GM18858 (cell line): ENCODE results near the gene STAT3.
A peak's percentile ranks its signal among the peaks of the same experiment; 100 is the strongest.
"Not testable (repeated sequence)": the region's sequence is repeated elsewhere in the genome, so short reads cannot be mapped to it uniquely, and the experiment has no call there.

Source experiments
- ATAC-seq: cut with Tn5 transposase; IDR thresholded peaks from one replicate; pipeline ENCODE4 v1.9.1; 2021; ENCODE audit not compliant: unreplicated experiment

STAT3 gene

DNA sequence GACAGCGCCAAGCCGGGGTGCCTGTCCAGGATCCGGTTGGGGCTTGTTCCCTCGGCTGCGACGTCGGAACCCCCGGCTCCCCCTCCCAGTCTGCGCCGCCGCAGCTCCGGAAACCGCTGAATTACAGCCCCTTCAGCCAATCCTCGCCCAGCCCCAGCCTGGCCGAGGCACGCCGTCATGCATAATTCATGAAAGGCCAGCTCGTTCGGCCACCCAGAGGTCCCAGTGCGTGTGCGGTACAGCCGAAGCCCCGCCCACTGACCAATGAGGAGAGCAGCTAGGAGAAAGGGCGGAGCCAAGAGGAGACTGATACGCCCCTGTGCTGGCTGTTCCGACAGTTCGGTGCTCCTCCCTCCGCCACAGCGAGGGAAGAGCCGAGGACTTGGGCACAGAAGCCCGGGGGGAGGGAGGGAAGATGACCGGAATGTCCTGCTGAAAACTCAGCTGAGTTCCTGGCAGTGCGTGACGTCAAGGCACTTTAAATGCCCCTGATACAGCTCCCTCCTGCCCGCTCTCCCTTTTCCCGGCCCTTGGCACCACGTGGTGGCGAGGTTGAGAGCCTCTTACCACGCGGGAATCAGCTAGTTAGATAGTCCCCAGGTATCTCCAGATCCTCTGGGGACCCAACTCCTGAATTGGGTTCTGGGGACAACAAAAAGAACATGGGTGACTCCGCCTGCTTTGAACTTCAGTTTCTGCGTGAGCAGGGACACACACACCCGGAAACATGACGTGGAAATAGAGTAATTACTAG lies at the start of gene STAT3:
STAT3 (minus strand) TSS at position 62 of the 754 bp plus-strand sequence. CDS start 39,926 bp downstream, outside the sequence.
- peak; percentile 75 for ATAC-seq

DNA sequence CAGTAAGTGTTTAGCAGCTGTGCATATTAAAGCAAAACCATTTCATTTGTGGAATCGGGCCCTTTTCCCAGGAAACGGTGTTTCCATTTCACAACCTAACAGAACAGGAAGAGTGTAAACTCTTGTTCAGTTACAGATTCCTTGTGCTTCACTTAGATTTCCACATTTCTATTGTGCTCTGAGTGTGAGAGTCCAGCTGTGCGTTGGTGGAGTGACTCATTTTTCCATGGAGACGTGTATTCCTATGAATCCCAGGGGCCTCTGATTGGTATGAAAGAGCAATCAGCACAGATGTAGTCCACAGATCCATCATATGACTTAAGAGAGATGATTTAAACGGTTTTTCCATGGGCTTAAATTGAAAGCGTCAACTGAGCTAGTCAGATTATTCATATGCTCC lies 48.1 kb upstream of the STAT3 start:
- no peak for ATAC-seq

DNA sequence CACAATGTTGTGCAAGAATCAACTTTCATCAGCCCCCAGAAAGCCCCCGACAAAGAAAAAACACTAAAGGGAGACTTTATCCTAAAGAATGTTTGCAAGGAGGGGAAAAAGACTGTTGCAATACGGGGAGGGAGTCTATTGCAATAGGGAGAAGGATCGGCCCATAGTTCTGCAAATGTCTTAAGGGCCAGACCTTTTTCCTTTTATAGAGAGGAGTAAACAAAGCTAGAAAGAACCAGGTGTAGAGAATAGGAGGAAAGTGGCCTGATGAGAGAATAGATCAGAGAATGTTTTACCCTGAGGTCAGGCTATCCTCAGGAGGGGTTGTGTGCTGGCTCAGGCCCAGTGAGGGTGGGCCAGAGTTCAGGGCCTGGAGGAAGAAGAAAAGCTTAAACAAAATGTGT lies 43.5 kb upstream of the STAT3 start:
- ATAC-seq = no peak

DNA sequence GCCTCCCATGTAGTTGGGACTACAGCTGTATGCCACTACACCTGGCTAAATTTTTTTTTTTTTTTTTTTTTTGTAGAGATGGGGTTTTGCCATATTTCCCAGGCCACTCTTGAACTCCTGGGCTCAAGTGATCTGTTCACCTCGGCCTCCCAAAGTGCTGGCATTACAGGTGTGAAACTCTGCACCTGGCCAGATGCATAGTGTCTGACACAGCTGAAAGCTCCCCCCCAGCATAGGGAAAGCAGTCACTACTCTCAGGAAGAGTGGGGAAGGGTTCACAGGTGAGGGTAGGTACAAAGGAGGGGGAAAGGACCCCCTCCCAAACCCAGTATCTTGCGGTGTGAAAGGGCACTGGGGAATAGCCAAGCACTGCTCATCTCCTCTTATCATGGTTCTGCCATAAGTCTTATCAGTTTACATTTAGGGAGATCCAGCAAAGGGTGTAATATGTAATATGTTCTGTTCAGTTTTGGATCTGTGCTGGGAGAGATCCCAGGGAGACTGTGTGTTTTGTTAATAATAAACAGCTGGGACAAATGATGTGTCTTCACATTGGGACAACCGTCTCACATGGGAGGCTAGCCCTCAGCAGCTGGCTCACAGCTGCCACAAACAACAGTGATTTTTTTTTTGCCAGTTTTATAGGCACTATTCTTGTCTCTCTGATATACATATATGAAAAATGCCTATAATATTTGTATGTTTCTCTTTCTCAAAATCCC lies 41.6 kb upstream of the STAT3 start:
- ATAC-seq = no peak

DNA sequence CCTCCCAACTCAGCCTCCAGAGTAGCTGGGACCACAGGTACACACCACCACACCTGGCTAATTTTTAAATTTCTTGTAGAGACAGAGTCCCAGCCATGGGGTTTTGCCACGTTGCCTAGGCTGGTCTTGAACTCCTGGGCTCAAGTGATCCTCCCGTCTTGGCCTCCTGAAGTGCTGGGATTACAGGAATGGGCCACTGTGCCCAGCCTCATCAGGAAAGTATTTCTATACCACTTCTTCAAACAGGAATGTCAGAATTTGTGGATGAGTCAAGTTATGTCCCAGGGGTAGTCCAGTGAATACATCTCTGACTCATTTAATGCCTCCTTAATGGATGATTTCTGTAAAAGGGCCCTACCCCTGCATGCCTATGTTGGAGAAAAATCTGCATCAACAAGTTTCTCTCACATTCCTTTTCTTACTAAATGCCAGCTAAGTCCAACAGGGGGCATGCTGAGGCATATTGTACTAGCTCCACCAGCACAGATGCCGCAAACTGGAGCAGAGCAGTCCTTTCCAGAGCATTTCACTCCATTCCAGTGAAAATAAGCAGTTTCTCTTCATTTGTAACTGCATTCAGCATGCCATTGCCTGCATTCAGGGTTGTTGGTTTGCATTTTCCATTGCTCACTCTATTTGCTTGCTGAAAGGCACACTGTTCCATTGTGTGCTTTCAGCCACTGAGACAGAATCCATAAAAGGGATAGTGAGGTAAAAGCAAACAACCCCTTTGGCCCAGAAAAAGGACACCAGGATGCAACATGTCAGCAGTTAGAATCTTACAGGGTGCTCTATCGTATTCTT lies 40.1 kb upstream of the STAT3 start:
- ATAC-seq = no peak

DNA sequence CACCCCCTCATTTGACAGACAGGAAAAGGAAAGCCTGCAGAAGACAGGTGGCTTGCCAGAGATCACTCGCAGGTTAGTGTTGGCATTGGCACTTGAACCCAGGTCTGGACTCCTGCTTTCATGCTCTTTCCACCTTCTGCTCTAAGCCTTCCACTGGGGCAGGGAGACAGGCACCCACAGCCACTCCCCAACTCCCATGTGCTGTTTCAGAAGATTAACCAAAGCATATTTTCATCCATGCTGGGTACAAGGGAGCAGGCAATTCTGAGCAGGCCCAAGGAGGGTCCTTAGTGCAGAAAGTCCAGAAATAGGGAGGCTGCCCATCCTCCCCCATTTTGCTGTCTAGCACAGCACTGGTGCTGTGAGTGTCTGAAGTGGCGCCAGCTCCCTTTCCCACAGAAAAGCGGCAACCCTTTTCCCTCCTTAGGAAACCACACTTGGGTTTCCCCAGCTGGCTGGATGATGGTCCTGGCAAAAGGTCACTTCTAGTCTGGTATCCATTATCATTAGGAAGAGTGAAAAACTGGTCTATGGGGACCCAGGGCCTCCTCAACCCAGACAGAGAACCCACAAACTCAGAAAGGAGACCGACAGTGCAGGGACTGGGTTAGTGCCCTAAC lies 36.9 kb upstream of the STAT3 start:
- ATAC-seq = no peak

DNA sequence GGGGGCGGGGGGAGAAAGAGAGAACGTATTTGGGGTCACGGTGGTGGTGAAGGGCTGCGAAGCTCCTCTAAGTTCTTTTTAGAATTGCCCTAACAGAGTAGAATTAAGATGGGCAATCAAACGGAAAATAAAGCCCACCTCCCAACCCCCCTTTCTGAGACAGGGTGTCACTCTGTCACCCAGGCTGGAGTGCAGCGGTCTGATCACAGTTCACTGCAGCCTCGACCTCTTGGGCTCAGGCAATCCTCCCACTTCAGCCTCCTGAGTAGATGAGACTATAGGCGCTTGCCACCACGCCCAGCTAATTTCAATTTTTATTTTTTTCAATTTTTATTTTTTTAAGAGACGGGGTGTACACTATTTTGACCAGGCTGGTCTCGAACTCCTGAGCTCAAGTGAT lies 35.5 kb upstream of the STAT3 start:
- ATAC-seq = no peak

DNA sequence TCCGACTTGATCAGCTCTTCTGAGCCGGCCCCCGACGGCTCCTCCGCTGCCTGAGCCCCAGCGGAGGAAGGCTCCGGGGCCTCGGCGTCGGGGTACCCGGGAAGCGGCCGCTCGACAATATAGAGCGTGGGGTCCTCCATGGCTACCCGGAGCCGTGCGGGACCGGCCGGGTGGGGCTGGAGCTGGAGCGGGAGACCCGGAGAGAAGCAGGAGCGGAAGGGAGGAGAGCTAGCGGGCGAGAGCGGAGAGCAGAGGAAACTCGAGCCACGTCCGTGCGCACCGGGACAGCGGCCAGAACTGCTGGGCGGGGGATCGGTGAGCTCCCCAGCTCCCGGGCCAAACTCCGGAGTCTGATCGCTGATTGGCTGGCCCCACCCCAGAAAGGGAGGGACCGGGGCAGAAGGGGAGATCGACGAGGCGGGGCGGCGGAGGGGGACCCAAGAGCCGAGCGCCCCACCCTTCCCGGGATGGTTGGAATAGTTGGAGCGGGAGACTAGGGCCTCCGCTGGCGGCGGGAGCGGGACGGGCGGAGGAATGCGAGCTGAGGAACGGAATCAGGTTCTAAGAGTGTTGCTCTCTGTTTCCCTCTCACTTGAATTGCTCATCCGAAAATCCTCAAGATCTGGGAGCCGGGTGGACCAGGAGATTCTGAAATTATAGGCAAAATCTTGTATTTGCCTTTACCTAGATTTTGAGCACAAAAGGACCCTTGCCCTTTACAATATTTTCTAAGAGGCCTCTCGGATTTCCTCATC lies 34.9 kb upstream of the STAT3 start, which contains the start of gene CAVIN1:
CAVIN1 (minus strand) TSS at position 299 of the 755 bp plus-strand sequence; CDS start at position 140, 159 bp downstream.
- no peak for ATAC-seq

DNA sequence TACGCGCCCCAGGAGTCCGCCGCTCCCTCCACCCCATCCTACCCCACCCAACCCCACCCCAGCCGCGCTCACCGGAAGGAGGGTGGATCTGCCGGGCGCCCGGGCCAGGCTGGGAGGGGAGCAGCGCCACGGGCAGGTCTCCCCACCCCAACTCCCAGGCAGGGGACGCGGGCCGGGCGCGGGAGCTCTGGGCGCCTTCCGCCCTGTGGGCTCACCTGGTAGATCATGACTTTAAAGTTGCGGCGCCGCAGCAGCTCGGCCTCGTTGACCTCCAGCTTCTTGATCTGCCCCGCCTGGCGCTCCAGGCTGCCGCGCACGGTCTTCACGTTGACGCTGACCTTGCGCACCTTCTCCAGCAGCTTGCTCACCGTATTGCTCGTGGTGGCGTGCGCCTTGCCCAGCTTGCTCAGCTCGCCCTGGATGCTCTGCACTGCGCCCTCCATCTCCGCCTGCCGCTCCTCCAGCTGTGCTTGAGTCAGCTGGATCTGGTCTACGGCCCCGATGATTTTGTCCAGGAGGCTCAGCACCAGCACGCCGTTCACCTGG lies 34.2 kb upstream of the STAT3 start:
- no peak for ATAC-seq

DNA sequence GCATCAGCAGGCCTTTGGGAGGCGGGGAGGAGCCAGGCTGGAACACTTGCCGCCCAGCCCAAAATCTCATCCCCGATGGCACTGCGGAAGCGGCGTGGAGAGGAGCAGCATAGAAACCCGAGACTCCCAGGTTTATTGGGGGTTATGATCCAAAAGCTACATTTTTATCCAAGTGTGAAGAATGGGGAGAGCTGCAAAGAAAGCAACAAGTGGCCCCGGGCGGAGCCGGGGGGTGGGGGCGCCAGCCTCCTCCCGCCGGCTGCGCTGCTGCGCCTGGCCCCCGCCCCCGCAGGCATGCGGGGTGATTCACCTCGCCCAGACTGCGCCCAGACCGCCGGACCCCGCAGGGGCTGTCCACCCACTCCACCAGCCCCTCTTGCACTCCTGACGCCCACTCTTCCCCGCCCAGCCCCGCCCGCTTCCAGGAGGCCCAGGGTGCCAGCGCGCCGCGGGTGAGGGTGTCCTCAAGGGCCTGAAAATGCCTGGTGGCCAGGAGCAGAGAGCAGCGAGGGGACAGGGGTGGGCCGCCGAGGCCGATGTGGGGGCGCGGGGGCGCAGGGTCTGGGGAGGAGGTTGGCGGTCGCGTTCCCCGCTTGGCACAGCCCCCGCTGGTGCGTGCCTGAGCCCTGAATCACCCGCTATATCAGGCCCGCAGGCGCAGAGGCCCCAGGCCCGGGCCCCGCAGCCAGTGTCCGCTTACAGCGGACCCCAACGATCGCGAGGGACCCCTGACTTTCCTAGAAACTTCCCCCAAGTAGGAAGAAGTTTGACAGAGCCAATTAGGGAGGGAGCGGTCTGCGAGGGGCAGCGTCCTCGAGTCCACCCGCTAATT lies 33.5 kb upstream of the STAT3 start:
- no peak for ATAC-seq

DNA sequence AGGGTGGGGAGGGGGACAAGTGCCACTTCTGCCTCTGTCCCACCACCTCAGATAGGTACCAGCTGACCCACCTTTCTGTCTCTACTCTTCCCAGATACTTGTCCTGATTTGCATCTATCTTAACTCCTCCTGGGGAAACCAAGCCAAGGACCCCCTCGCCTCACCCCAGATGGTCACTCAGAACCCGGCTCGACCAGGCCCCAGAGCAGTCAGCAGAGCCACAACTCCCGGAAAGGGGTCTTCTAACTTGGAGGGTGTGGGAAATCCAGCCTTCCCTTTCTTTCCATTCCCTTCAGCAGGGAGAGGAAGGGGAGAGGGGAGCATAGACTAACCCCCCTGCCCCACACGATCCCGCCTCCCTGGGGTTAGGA lies 32.9 kb upstream of the STAT3 start:
- no peak for ATAC-seq

DNA sequence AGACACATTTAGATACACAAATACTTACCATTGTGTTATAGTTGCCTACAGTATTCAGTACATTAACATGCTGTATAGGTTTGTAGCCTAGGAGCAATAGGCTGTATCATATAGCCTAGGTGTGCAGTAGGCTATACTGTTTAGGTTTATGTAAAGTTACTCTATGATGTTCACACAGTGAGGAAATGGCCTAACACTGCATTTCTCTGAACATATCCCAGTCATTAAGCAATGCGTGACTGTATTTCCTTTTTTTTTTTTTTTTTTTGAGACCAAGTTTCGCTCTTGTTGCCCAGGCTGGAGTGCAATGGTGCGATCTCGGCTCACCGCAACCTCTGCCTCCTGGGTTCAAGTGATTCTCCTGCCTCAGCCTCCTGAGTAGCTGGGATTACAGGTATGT lies 29.7 kb upstream of the STAT3 start:
- ATAC-seq = not testable (repeated sequence)

DNA sequence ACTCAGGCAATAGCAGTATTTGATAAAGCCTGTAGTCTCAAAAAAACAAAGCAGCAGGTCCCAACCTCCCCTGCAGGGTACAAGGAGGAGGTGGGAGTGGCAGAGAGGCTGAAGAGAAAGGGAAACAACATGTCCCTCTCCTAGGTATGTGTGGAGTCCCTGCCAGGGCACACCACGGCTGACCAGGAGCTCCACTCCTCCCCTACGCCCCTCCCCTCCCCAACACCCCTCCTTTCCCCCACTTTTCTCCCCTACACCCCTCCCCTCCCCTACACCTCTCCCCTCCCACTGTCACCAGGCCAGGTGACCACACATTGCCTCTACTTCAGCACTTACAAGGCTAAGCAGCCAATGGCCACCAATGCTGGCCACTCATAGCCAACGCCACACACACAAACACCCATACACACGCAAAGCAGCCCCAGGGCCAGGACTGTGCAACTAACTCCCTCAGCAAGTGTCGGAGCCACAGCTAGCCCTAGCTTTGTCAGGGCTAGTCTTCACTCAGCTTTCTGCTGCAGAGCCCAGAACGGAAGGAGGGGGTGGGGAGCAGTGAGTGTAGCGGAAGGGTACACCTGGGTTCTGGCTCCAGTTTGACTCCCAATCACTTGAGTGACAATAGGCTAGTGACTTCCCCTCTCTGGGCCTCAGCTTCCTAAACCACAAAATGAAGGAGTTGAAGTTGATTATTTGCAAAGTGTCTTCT lies 26.6 kb upstream of the STAT3 start:
- ATAC-seq = no peak

DNA sequence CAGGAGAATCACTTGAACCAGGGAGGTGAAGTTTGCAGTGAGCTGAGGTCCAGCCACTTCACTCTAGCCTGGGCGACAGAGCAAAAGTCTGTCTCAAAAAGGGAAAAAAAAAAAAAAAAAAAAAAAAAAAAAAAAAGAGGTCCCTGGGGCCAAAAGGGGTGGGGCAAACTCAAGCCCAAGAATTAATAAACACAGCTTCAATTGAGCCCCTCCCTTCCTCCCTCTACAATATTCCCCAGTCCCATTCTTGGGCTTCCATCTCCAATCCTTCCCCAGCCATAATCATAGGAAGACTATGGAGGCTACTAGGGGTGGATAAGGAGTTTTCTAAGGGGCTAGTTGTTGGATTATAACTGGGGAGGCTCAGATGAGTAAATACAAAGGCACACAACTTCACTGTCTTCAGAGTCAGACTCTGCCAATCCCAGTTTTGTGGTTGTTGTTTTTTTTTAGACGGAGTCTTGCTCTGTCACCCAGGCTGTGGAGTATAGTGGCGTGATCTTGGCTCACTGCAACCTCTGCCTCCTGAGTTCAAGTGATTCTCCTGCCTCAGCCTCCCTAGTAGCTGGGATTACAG lies 25.3 kb upstream of the STAT3 start:
- ATAC-seq = no peak

DNA sequence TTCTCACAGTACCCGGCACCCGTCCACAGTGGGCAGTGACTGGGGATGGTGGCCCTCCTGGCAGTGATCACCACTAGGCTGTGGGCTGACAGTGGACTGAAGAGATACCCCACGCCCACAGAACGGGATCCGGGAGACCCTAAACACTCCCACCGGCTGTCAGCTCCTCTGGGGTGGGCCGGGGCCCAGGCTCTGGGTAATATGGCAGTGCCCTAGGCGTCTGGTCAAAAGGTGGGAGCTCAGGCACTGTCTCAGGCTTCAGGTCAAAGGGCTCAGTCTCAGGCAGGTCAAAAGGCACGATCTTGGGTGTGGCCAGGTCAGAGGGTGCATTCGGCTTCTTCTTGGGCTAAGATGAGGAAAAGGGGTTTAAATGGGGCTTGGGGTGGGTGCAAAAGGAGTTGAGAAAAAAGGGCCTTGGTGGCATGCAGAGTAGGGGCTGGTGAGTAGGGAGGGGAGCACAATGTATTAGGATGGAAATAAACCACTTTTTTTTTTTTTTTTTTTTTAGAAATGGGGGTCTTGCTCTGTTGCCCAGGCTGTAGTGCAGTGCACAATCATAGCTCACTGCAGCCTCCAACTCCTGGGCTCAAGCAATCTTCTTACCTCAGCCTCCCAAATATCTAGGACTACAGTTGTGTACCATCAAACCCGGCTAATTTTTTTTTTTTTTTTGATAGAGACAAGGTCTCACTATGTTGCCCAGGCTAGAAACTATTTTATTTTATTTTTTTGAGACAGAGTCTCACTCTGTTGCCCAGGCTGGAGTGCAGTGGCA lies 23.9 kb upstream of the STAT3 start:
- ATAC-seq = no peak

DNA sequence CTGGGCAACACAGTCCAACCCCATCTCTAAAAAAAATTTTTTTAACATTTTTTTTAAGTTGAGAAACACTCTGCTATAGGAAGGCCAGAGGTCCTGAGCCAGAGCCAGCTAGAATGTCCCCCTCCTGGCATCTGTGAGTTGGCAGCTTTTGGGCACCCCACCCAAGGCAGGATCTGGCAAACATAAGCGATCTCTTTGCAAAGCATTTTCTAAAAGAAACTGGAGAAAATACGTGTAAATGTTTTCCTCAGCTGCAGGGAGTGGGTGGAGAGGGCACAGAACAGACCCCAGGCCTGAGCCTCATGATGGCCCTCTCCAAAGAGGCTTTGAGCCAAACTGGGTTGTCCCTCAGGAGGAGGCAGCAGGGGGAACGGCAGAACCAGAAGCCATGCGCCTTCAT lies 23.1 kb upstream of the STAT3 start:
- ATAC-seq = no peak

DNA sequence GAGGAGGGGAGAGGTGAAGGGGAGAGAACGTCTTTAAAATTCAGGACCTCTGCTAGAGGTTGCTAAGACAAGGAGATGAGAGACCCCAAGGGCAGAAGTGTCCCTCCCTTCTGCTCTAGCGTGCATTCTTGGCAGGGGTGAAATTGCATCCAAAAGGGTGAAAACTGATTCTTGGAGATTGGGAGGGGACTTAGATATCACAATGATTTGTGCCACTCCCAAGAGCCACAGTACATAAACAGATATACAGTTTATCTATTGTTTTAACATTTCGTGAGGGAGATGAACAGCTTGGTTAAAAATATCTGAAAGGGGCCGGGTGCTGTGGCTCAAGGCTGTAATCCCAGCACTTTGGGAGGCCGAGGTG lies 22.1 kb upstream of the STAT3 start:
- ATAC-seq = no peak
